H1 (cell line): ENCODE data around the gene WDR31. TPM values are rescaled to one million over a fixed set of nuclear protein-coding genes. Genes with fewer than 3 reads are reported as not detected.

ENCODE experiments used
- CTCF ChIA-PET: fragments of 300-600 bp; sonication (Branson Sonifier 250); formaldehyde crosslinking; loops from one replicate; lab custom pipeline; 2021; ENCODE audit not compliant: partially characterized antibody; lab: Charles Lee
- POLR2A ChIA-PET: fragments of 300-600 bp; sonication (Branson Sonifier 250); formaldehyde crosslinking; loops from one replicate; lab custom pipeline; 2021; ENCODE audit warnings: inconsistent platforms; ENCODE audit not compliant: partially characterized antibody; lab: Charles Lee
- DNase-seq, 2 experiments: peaks; one replicate each; pipeline versions ENCODE4 v3.0.0 to v3.0.0-alpha.2; 2010 to 2022; ENCODE audit warnings: low spot score in 2 of 2, low read depth in 1 of 2, mixed read lengths in 1 of 2
- FAIRE-seq: peaks from 2 replicates; lab custom pipeline; 2011; peaks lifted over from hg19 to GRCh38; lab: Jason Lieb, UNC
- H2AFZ ChIP-seq: 2 replicates; pipeline ENCODE4 v1.8.1; 2012; ENCODE audit warnings: low read length, inconsistent platforms
- H2AK5ac ChIP-seq: 2 replicates; pipeline ENCODE4 v1.6.1; 2013; ENCODE audit warnings: low read depth, low read length
- H2BK120ac ChIP-seq: replicated peaks from 2 replicates; pipeline ENCODE3; 2013; ENCODE audit warnings: low read depth, low read length, inconsistent platforms
- H2BK12ac ChIP-seq: 2 replicates; pipeline ENCODE4 v1.6.1; 2013; ENCODE audit warnings: low read depth, low read length
- H2BK15ac ChIP-seq: 2 replicates; pipeline ENCODE4 v1.6.1; 2013; ENCODE audit warnings: low read length
- H2BK20ac ChIP-seq: 2 replicates; pipeline ENCODE4 v1.6.1; 2013; ENCODE audit warnings: low read length
- H2BK5ac ChIP-seq: 2 replicates; pipeline ENCODE4 v1.6.1; 2013; ENCODE audit warnings: low read depth, low read length
- H3K14ac ChIP-seq: 2 replicates; pipeline ENCODE4 v1.6.1; 2013; ENCODE audit warnings: inconsistent platforms; ENCODE audit not compliant: insufficient read length
- H3K18ac ChIP-seq: 2 replicates; pipeline ENCODE4 v1.6.1; 2013; ENCODE audit warnings: low read length; ENCODE audit errors: extremely low read depth
- H3K23ac ChIP-seq: 2 replicates; pipeline ENCODE4 v1.6.1; 2013; ENCODE audit warnings: inconsistent platforms; ENCODE audit not compliant: insufficient read length
- H3K23me2 ChIP-seq: 2 replicates; pipeline ENCODE4 v1.6.1; 2013; ENCODE audit warnings: low read depth, low read length
- H3K27ac ChIP-seq: 2 replicates; pipeline ENCODE4 v1.6.1; 2011; ENCODE audit warnings: low read depth, low read length, inconsistent platforms
- H3K27me3 ChIP-seq, 4 experiments: replicated peaks in 1 of 4; 1 replicate in 1 of 4; 2 replicates in 3 of 4; pipeline versions ENCODE4 v1.6.1 to v1.8.1; 2011 to 2013; ENCODE audit warnings: low read length in 3 of 4, mild to moderate bottlenecking in 3 of 4, inconsistent platforms in 2 of 4, mixed read lengths in 2 of 4, moderate library complexity in 1 of 4; ENCODE audit not compliant: control insufficient read depth in 3 of 4, insufficient read depth in 3 of 4; ENCODE audit errors: extremely low read depth in 1 of 4
- H3K36me3 ChIP-seq, 4 experiments: 2 replicates each; pipeline versions ENCODE4 v1.6.1 to v1.8.1; 2011 to 2013; ENCODE audit warnings: mild to moderate bottlenecking in 4 of 4, low read length in 3 of 4, moderate library complexity in 2 of 4, control low read depth in 1 of 4, inconsistent platforms in 1 of 4; ENCODE audit not compliant: insufficient read depth in 4 of 4, control insufficient read depth in 2 of 4
- H3K4ac ChIP-seq: replicated peaks from 2 replicates; pipeline ENCODE3; 2013; ENCODE audit warnings: low read length, low read depth, mixed read lengths, inconsistent platforms; ENCODE audit not compliant: insufficient read length
- H3K4me1 ChIP-seq, 4 experiments: replicated peaks in 1 of 4; 1 replicate in 1 of 4; 2 replicates in 3 of 4; pipeline versions ENCODE4 v1.6.1 to v1.8.1; 2011 to 2013; ENCODE audit warnings: low read length in 3 of 4, inconsistent platforms in 2 of 4, mixed read lengths in 1 of 4; ENCODE audit not compliant: insufficient read depth in 4 of 4, control insufficient read depth in 3 of 4
- H3K4me2 ChIP-seq, 2 experiments: 2 replicates each; pipeline versions ENCODE4 v1.6.1 to v1.8.1; 2011 to 2013; ENCODE audit warnings: low read depth in 2 of 2, low read length in 2 of 2, control low read depth in 1 of 2, inconsistent platforms in 1 of 2, mild to moderate bottlenecking in 1 of 2; ENCODE audit not compliant: insufficient read depth in 1 of 2
- H3K4me3 ChIP-seq, 4 experiments: fragments of 200-600, 300-600 bp in 1 of 4; sonication (generic), shearing (Covaris generic), sonication (Bioruptor Twin) in 1 of 4; 2 replicates each; pipeline versions ENCODE4 v1.5.1 to v1.8.1; 2011 to 2016; ENCODE audit warnings: low read length in 4 of 4, low read depth in 3 of 4, control low read depth in 2 of 4, inconsistent platforms in 2 of 4, mild to moderate bottlenecking in 2 of 4, mixed read lengths in 1 of 4, moderate library complexity in 1 of 4; ENCODE audit not compliant: insufficient read depth in 2 of 4; ENCODE audit errors: extremely low read depth in 1 of 4
- H3K56ac ChIP-seq: replicated peaks from 2 replicates; pipeline ENCODE3; 2013; ENCODE audit warnings: low read depth, mild to moderate bottlenecking, mixed read lengths, low read length, inconsistent platforms; ENCODE audit not compliant: insufficient read length
- H3K79me1 ChIP-seq: 2 replicates; pipeline ENCODE4 v1.6.1; 2013; ENCODE audit warnings: low read depth, low read length, control low read depth
- H3K79me2 ChIP-seq, 2 experiments: 2 replicates each; pipeline versions ENCODE4 v1.6.1 to v1.8.1; 2012 to 2013; ENCODE audit warnings: low read length in 2 of 2, mild to moderate bottlenecking in 2 of 2, inconsistent platforms in 1 of 2; ENCODE audit not compliant: insufficient read depth in 2 of 2, control insufficient read depth in 1 of 2
- H3K9ac ChIP-seq, 4 experiments: replicated peaks in 1 of 4; 1 replicate in 1 of 4; 2 replicates in 3 of 4; pipeline versions ENCODE4 v1.6.1 to v1.8.1; 2011 to 2013; ENCODE audit warnings: low read depth in 3 of 4, low read length in 3 of 4, control low read depth in 2 of 4, mild to moderate bottlenecking in 2 of 4, moderate library complexity in 2 of 4, inconsistent platforms in 1 of 4; ENCODE audit errors: extremely low read depth in 1 of 4
- H3K9me3 ChIP-seq, 2 experiments: 2 replicates each; pipeline versions ENCODE4 v1.6.1 to v1.8.1; 2012 to 2013; ENCODE audit warnings: mild to moderate bottlenecking in 2 of 2, moderate library complexity in 2 of 2, control low read depth in 1 of 2, inconsistent platforms in 1 of 2, low read depth in 1 of 2, low read length in 1 of 2, mixed read lengths in 1 of 2; ENCODE audit not compliant: insufficient read depth in 2 of 2
- H4K20me1 ChIP-seq, 2 experiments: replicated peaks in 1 of 2; 2 replicates each; pipeline versions ENCODE3 to v1.8.1; 2011 to 2013; ENCODE audit warnings: inconsistent platforms in 2 of 2, low read length in 2 of 2, mild to moderate bottlenecking in 1 of 2; ENCODE audit not compliant: insufficient read depth in 2 of 2, control insufficient read depth in 1 of 2
- H4K5ac ChIP-seq: 2 replicates; pipeline ENCODE4 v1.6.1; 2013; ENCODE audit warnings: low read length, low read depth, mixed read lengths, inconsistent platforms; ENCODE audit not compliant: insufficient read length
- H4K8ac ChIP-seq: 2 replicates; pipeline ENCODE4 v1.8.0; 2013; ENCODE audit warnings: mild to moderate bottlenecking, moderate library complexity, low read length, inconsistent platforms; ENCODE audit not compliant: insufficient read depth; ENCODE audit errors: extremely low read depth
- H4K91ac ChIP-seq: replicated peaks from 2 replicates; pipeline ENCODE3; 2013; ENCODE audit warnings: low read length, mixed read lengths, inconsistent platforms; ENCODE audit not compliant: insufficient read length
- MAFK ChIP-seq: IDR thresholded peaks from 2 replicates; pipeline ENCODE4 v1.6.1; 2012; ENCODE audit warnings: low read depth, mild to moderate bottlenecking, improper control_type of control experiment, low read length
- RBBP5 ChIP-seq: IDR thresholded peaks from 2 replicates; pipeline ENCODE4 v1.7.1; 2012; ENCODE audit warnings: low read depth, mild to moderate bottlenecking, inconsistent platforms, low read length, moderate library complexity, borderline replicate concordance
- WGBS, 2 experiments: shearing (Covaris generic) in 1 of 2; methylation state at CpG; one replicate each; pipeline versions ENCODE4 v1.1.6 to v1.1.7; 2013 to 2015; ENCODE audit warnings: low lambda C conversion rate in 2 of 2, mixed read lengths in 2 of 2, inconsistent platforms in 1 of 2, low coverage in 1 of 2, missing lambda C conversion rate in 1 of 2; ENCODE audit not compliant: insufficient replicate concordance in 2 of 2, insufficient coverage in 1 of 2, insufficient read length in 1 of 2; ENCODE audit errors: extremely low coverage in 1 of 2, missing lambda C conversion rate in 1 of 2; 5-methylcytosine and 5-hydroxymethylcytosine counted together
- polyA plus RNA-seq, 7 experiments: library from polyadenylated mRNA; depleted of rRNA in 3 of 7; stranded (reverse) in 5 of 7; unstranded in 2 of 7; fragments of >200 nt in 5 of 7; fragments of 200-250 nt in 2 of 7; gene quantifications; 1 replicate in 5 of 7; 2 replicates in 1 of 7; 4 replicates in 1 of 7; pipeline versions ENCODE4 v1.2.1 to v1.2.3, GENCODE V29; 2011 to 2013; ENCODE audit warnings: missing spikeins in 2 of 7, mixed read lengths in 2 of 7
- total RNA-seq: library from RNA; stranded (reverse); fragmentation: NEBNext Ultra II Directional; extraction: Animal tissue kit (Norgen Biotek cat#: 25700); gene quantifications from 2 replicates; pipeline ENCODE4 v1.2.1, GENCODE V29; 2021
- TF ChIP-seq, protein P1 (sequence below): IDR thresholded peaks from 2 replicates; pipeline ENCODE4 v1.6.1; 2011; ENCODE audit warnings: low read length, improper control_type of control experiment

Gene WDR31
- total and polyA plus RNA-seq, 2 of the 8 experiments (the other 6 are each of a cell fraction or from before 2014, with no cell fraction given), result 0.27 to 0.28 TPM

DNA sequence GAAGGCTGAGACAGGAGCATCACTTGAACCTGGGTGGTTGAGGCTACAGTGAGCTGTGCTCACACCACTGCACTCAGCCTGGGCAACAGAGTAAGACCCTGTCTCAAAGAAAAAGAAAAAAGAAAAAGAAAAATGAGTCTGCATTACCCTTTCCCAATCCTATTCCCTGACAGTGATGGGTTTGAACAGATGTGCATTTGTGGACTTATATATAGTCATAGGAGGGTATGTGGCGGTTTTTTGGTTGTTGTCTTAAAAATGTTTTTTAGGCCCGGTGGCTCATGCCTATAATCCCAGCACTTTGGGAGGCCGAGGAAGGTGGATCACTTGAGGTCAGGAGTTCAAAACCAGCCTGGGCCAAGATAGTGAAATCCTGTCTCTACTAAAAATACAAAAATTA lies 23.3 kb upstream of the WDR31 start:
- Histone ChIP-seq H3K4me1 (no peaks in the 10 kb centered on the region; a peak in 1 of 7 replicates), H2AFZ (no peak overlapping the region), H3K14ac (no peak overlapping the region), H4K20me1 (peaks cover 0 to 2% of the 10 kb centered on the region in 2 experiments), H3K9me3 (no peaks in the 10 kb centered on the region), H3K4me2 (no peak overlapping the region), H4K5ac (no peak overlapping the region), H2AK5ac (no peak overlapping the region), H4K8ac (no peak overlapping the region), H3K56ac (no peak overlapping the region), H2BK12ac (no peak overlapping the region), H3K23me2 (no peaks in the 10 kb centered on the region), H3K23ac (no peak overlapping the region), H3K27ac (no peak overlapping the region), H3K27me3 (no peaks in the 10 kb centered on the region), H3K79me2 (no peaks in the 10 kb centered on the region), H3K4me3 (no peak overlapping the region), H3K4ac (no peak overlapping the region), H2BK20ac (no peak overlapping the region), H2BK15ac (no peak overlapping the region), H3K36me3 (no peaks in the 10 kb centered on the region), H3K9ac (no peak overlapping the region), H2BK120ac (no peak overlapping the region), H3K18ac (no peak overlapping the region), H2BK5ac (no peak overlapping the region), H3K79me1 (no peaks in the 10 kb centered on the region; the same call in 1 of the 2 replicates), H4K91ac (no peak overlapping the region)
- POLR2A ChIA-PET, result interaction anchor here (0.9 to 1.7 kb wide), 2 partner anchors 8 to 11 kb away, joined by 5 to 6 read pairs; no protein-coding TSS in a partner anchor
- no peak for FAIRE-seq
- DNase-seq, result no peak
- 83% methylated on average over 3 of the region's 3 CpGs; no CpG with 5 or more reads in 1 of the 2 experiments for WGBS, 2 experiments
- CTCF ChIA-PET, result interaction anchor here (1.6 to 3.2 kb wide), 2 partner anchors 12 to 37 kb away, joined by 3 to 10 read pairs; partner anchors contain the start of gene ALAD
- TF ChIP-seq RBBP5, result no peak
- TF ChIP-seq, protein P1, sequence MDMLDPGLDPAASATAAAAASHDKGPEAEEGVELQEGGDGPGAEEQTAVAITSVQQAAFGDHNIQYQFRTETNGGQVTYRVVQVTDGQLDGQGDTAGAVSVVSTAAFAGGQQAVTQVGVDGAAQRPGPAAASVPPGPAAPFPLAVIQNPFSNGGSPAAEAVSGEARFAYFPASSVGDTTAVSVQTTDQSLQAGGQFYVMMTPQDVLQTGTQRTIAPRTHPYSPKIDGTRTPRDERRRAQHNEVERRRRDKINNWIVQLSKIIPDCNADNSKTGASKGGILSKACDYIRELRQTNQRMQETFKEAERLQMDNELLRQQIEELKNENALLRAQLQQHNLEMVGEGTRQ, result no peak
- TF ChIP-seq MAFK, result no peak
